G401 (cell line): ENCODE measurements around the gene CCNB1IP1. TPM values are rescaled to one million over a fixed set of nuclear protein-coding genes. Genes with fewer than 3 reads are reported as not detected.
"Not testable (repeated sequence)": the region's sequence is repeated elsewhere in the genome, so short reads cannot be mapped to it uniquely, and the experiment has no call there.

ENCODE experiments used
- DNase-seq: peaks from one replicate; pipeline ENCODE4 v3.0.0-alpha.2; 2015; ENCODE audit warnings: low spot score
- in situ Hi-C: cut with HindIII; loops from 2 replicates; pipeline ENCODE4 v1.10.0; 2016; ENCODE audit warnings: low sequenced_read_pairs, mixed read lengths
- total RNA-seq: library from RNA; depleted of rRNA; stranded (reverse); fragments of >200 nt; shearing (Covaris generic); gene quantifications from 2 replicates; pipeline ENCODE4 v1.2.3, GENCODE V29; 2014; rRNA removed

CCNB1IP1 gene
- total RNA-seq, 1 experiment from 2014 or later: 178 TPM

- DNase-seq: no peak
- in situ Hi-C loops: no loop called here
These were observed 59.0 kb downstream of the CCNB1IP1 start for GRCh38 chr14:20274062-20274461.

GRCh38 chr14:20264361-20264760, 68.7 kb downstream of the CCNB1IP1 start:
- DNase-seq, in situ Hi-C loops: not testable (repeated sequence)

- DNase-seq: no peak
- in situ Hi-C loops: no loop called here
These were observed 70.4 kb downstream of the CCNB1IP1 start for GRCh38 chr14:20262642-20263128.

Other genes starting within 250 kb of the CCNB1IP1 start
- gene OR4K17, start 222.5 kb downstream of the CCNB1IP1 start, total RNA-seq: not detected in 2 replicates
- gene OR4N5, start 194.5 kb downstream of the CCNB1IP1 start, total RNA-seq: not detected in 2 replicates
- gene OR11G2, start 142.4 kb downstream of the CCNB1IP1 start, total RNA-seq: not detected in 2 replicates
- gene OR11H6, start 109.6 kb downstream of the CCNB1IP1 start, total RNA-seq: not detected in 2 replicates
- not detected in 2 replicates for gene OR11H7, start 104.3 kb downstream of the CCNB1IP1 start, total RNA-seq
- gene OR11H4, start 94.0 kb downstream of the CCNB1IP1 start, total RNA-seq: not detected in 2 replicates
- gene TTC5, start 27.3 kb downstream of the CCNB1IP1 start, total RNA-seq: 17.0 and 27.0 TPM in 2 replicates
- gene PARP2, start 10.4 kb upstream of the CCNB1IP1 start, total RNA-seq: 12.9 and 17.7 TPM in 2 replicates
- gene TEP1, start 80.2 kb upstream of the CCNB1IP1 start, total RNA-seq: 3.8 and 9.3 TPM in 2 replicates
- not detected in 2 replicates for gene KLHL33, start 102.9 kb upstream of the CCNB1IP1 start, total RNA-seq
- gene OSGEP, start 121.5 kb upstream of the CCNB1IP1 start, total RNA-seq: 46.3 and 60.7 TPM in 2 replicates
- 234 and 289 TPM in 2 replicates for gene APEX1, start 121.9 kb upstream of the CCNB1IP1 start, total RNA-seq
- gene PIP4P1, start 128.2 kb upstream of the CCNB1IP1 start, total RNA-seq: 37.8 and 40.4 TPM in 2 replicates
- 131 and 135 TPM in 2 replicates for gene PNP, start 136.1 kb upstream of the CCNB1IP1 start, total RNA-seq
- not detected in 2 replicates for gene RNASE10, start 172.3 kb upstream of the CCNB1IP1 start, total RNA-seq
- gene RNASE9, start 227.8 kb upstream of the CCNB1IP1 start, total RNA-seq: not detected in 2 replicates